GM19240 (cell line): Measurements from ENCODE around the gene GALNTL6.

Source experiments
- DNase-seq: peaks from one replicate; pipeline ENCODE4 v3.0.0; 2011; ENCODE audit warnings: low spot score; ENCODE audit not compliant: insufficient read length

The GALNTL6 gene

DNA sequence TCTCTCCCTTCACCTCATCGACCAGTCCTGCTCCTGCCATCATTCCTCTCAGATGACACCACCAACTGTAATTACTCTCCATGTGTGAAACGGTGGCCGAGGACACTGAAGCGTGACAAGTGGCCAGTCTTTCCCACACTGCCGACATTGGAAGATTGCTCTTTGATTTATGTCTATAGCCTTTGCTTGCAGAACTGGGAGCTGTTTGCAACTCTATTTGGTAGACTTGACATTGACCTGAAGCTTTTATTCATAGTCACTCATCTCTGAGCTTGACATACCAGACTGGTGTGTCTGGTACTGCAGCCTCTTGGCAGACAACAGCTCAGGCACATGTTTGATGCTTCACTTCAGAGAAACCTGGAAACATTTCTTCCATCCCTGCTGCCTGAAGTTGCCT lies 1233.6 kb downstream of the GALNTL6 start:
- DNase-seq, result no peak

DNA sequence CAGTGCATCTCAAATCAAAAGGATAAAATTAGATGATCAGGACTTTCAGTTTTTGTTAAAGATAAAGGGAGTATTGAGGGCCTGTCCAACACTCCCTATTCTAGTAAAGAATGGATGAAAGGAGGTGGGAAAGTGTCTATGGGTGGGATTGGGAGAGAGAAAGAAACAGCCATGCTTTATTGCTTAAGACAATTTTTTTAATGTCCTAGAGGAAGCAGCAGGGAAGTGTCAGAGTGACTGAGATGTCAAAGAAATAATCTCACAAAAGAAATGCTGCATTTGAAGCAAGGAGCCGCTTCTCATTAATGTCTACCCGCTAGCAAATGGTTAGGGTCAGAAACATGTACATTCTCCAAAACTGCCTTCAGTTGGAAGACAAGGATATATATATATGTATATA lies 1238.0 kb downstream of the GALNTL6 start:
- DNase-seq, result no peak

DNA sequence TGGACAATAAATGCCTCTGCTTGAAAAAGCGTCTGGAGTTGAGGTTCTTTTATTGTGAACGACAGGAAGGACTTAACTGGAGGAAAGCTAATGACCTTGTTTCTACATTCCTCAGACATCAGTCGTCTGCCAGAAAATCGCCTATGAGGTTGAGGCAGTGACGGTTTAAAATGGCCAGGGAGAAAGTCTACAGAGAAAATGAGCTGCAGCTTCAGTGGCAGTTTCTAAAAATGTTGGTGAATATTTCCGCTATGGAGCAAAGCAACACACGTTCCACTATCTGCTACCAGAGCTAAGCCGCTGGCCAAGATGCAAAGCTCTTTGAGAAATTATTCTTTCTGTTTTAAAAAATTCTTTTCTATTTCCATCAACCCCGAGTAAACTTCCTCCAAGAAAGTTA lies 1238.5 kb downstream of the GALNTL6 start:
- no peak for DNase-seq

DNA sequence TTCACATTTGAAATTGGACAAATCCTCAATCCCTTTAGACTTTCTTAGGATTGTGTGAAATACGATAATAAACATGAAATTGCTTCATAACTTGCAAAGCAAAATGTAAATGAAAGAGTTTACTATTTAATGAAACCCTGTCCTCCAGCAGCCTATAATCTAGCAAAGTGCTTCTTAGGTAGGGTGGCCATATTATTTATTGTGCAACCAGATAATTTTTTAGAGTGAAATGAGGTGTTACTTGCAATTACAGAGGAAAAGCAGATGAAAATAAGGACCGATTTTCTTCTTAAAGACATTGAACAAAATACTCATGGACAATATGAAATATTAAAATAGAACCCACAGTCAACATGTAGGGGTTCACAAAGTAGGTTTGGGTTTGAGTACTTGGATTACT lies 1239.2 kb downstream of the GALNTL6 start:
- no peak for DNase-seq

DNA sequence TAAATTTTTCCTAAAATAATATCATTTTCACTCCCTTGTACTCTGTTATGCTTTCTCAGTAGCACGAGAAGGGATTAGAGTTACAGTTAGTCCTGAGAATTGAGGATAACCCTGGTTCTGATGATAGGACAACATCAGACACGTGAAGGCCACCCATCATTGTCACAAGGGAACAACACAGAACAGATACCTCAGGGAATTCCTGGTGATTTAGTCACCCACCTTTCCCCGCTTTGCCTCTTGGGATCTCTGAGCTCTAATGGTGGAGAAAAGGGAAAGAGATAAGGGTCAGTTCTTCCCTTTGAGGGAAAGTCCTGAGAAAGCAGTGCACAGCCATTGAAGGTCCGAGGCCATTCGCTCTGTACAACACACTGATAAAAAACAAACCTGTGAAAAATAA lies 1243.1 kb downstream of the GALNTL6 start:
- DNase-seq, result no peak

DNA sequence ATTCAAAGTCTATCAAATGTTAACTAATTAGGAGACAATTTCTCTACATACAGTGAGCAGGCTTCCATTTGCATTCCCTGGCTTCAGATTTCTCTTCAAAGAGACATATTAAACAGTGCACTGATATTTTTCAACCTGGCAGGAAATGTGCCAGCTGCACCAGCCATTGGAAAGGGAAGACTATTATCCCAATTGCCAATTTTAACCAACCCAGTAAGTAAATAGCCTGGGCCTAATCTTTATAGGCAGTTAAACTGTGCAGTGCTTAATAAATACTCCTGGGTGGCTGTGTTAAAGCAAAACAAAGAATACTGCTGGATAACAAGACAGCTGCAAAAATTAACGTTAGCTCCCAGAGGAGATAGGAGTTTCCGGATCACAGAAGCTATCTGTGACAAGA lies 1243.5 kb downstream of the GALNTL6 start:
- no peak for DNase-seq

DNA sequence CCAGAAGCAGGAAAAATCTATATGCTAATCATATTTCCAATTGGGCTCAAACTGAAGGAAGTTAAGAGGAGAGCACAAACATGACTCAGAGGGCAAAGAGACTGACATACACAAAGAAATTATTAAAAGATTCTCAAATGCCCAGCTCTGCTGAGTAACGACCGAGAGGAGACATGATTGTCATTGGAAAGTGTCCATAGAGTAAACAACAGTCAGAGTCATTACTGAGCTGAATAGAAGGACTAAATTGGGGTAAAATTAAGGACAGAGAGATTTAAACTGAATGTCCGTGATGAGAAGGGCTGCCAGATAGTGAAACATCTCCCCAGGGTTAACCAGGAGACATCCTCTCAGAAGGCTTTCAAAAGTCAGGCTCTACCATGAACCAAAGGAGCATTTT lies 1244.2 kb downstream of the GALNTL6 start:
- DNase-seq, result no peak

DNA sequence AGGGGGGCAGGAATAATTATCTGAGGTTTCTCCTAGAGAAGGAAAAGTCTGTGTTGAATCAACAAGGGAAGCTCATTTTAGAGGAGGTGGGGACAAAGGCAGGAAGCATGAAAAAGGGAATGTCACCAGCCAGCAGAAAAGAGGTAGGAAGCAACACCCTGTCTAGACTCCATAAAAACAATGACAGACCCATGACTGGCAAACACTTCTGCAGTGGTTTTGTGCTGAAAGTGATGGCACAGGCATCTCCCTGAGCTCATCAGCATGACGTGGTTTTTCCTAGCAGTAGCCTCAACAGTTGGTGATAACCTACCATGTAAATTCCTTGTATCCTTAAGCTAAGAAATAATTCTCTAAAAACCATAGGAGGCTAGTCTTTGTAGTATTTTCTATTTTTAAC lies 1244.7 kb downstream of the GALNTL6 start:
- DNase-seq, result no peak

DNA sequence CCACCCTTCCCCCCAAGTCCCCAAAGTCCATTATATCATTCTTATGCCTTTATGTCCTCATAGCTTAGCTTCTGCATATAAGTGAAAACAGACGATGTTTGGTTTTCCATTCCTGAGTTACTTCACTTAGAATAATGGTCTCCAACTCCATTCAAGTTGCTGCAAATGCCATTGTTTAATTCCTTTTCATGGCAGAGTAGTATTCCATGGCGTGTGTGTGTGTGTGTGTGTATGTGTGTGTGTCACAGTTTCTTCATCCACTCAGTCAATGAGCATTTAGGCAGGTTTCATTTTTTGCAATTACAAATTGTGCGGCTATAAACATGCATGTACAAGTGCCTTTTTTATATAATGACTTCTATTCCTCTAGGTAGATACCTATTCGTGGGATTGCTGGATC lies 1248.0 kb downstream of the GALNTL6 start:
- no peak for DNase-seq

DNA sequence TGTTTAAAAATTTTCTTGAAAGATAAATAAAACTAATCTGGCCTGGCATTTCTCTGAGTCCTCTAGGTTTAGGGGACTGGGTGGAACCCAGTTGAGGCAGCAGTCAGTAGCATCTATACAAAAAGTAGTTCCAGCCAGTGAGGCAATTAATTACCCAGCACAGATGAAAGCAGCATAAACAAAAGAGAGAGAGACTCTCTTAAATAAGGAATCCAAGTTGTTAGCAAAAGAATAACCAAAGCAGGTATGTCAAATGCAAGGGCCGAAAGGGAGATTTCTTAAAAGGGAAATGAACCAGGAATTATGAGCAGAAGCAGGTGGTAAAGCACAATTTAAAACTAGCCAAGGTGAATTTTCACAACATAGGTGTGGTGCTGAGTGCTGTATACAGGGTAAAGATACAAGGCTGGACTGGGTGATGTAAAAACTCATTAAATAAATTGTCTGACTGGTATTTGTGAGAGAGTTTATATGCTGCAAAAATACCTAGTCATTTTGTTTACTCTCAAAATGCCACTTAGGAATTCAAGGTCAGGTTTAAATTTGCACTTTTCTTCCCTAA lies 1260.8 kb downstream of the GALNTL6 start:
- DNase-seq, result no peak

DNA sequence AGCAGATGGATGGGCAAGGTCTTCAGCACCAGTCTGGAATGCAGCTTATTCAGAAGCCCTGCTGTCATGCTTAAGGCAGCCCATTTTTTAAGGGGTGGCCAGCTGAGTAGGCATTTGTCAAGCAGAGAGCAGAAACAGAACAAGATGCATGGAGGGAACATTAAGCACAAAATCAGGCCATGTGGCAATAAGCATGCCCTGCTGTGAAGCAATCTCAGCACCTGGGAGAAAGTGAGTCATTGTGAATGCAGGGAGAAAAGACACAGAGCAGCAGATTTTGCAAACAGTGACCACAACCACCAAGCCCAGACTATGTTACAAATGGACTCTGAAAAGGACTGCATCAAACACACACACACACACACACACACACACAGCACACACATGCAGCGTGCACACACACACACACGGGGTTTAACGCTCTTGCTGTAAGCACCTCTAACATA lies 1261.3 kb downstream of the GALNTL6 start:
- no peak for DNase-seq

DNA sequence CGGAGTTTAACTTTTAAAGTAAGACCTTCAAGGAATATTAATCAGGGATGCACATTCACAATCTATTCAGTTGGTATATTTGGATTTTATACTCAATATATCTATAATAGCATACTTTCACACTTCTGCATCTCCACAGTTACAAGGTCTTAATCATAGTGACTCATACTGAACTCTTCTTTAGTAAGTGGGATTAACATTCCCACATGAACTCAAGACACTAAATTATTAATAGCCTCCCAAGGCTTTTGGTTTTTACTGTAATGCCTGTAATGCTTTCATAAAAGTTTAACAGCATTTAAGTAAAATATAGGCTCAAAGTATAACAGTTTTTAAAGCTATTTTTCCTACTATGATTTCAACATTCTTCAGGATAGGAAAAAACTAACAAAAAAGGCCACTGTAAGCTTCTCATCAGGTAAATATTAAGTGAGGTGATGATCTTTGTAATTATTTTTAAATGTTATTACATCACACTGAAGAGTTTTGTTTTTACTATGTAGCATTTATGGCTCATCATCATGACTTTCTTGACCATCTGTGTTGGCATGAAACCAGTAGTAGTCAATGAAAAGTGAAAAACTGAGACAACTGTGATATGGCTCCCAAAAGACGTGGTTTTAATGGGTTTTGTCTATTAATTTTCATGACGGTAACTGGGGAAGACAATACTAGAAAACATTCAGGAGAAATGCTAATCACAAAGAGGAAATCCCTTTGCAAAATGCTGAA lies 1263.9 kb downstream of the GALNTL6 start:
- DNase-seq, result no peak

DNA sequence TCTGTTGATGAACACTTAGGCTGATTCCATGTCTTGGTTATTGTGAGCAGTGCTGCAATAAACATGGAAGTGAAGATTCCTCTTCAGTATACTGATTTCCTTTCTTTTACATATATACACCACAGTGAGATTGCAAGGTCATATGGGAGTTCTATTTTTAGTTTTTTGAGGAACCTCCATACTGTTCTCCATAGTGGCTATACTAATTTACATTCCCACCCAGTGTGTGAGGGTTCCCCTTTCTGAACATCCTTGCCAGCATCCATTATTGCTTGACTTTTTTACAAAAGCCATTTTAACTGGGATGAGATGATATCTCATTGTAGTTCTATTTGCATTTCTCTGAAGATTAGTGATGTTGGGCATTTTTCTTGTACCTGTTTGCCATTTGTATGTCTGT lies 1274.9 kb downstream of the GALNTL6 start:
- no peak for DNase-seq
